Nephron (organoid): Measurements from ENCODE around the gene DDR1.

Experiments used
- H3K27ac Mint-ChIP-seq, 3 experiments: 2 replicates each; pipeline ENCODE4 v1.8.0; 2020; ENCODE audit warnings: mixed read lengths in 3 of 3, mild to moderate bottlenecking in 2 of 3, moderate library complexity in 1 of 3
- H3K27me3 Mint-ChIP-seq: 2 replicates; pipeline ENCODE4 v1.8.0; 2021; ENCODE audit warnings: low read depth, mild to moderate bottlenecking, moderate library complexity, mixed read lengths
- H3K36me3 Mint-ChIP-seq: 2 replicates; pipeline ENCODE4 v1.8.0; 2020; ENCODE audit warnings: low read depth, mixed read lengths
- H3K4me1 Mint-ChIP-seq: 2 replicates; pipeline ENCODE4 v1.8.0; 2020; ENCODE audit warnings: mixed read lengths
- H3K4me3 Mint-ChIP-seq, 3 experiments: 2 replicates each; pipeline ENCODE4 v1.8.0; 2020; ENCODE audit warnings: mild to moderate bottlenecking in 3 of 3, mixed read lengths in 3 of 3, moderate library complexity in 2 of 3
- H3K9me3 Mint-ChIP-seq: 2 replicates; pipeline ENCODE4 v1.8.0; 2020; ENCODE audit warnings: mixed read lengths
- TF ChIP-seq, protein P1 (sequence below), 3 experiments: fragments of 200-600 bp; sonication (generic); IDR thresholded peaks; one replicate each; pipeline ENCODE4 v1.5.0; 2021; ENCODE audit warnings: antibody characterized with exemption in 3 of 3; ENCODE audit not compliant: unreplicated experiment in 3 of 3

The DDR1 gene

GRCh38 chr6:30882759-30883684, 1.3 kb upstream of the DDR1 start:
- peaks cover 2% of the 10 kb centered on the region for H3K36me3 Mint-ChIP-seq
- TF ChIP-seq, protein P1, sequence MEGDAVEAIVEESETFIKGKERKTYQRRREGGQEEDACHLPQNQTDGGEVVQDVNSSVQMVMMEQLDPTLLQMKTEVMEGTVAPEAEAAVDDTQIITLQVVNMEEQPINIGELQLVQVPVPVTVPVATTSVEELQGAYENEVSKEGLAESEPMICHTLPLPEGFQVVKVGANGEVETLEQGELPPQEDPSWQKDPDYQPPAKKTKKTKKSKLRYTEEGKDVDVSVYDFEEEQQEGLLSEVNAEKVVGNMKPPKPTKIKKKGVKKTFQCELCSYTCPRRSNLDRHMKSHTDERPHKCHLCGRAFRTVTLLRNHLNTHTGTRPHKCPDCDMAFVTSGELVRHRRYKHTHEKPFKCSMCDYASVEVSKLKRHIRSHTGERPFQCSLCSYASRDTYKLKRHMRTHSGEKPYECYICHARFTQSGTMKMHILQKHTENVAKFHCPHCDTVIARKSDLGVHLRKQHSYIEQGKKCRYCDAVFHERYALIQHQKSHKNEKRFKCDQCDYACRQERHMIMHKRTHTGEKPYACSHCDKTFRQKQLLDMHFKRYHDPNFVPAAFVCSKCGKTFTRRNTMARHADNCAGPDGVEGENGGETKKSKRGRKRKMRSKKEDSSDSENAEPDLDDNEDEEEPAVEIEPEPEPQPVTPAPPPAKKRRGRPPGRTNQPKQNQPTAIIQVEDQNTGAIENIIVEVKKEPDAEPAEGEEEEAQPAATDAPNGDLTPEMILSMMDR (IDR thresholded peaks at IDR 0.05; ENCODE audit: unreplicated experiment in 3 of 3), result no peak
- no peaks in the 10 kb centered on the region for H3K27me3 Mint-ChIP-seq
- peaks cover 75% of the 10 kb centered on the region for H3K4me1 Mint-ChIP-seq
- H3K27ac Mint-ChIP-seq, result peak overlapping the region; percentile 98 to 99 (median 98)
- peak overlapping the region; percentile 84 to 90 (median 88) for H3K4me3 Mint-ChIP-seq
- no peaks in the 10 kb centered on the region for H3K9me3 Mint-ChIP-seq

- Mint-ChIP-seq H3K4me1 (peaks cover 72% of the 10 kb centered on the region), H3K36me3 (peaks cover 16% of the 10 kb centered on the region), H3K4me3 (peak overlapping the region; percentile 92 to 95 (median 95)), H3K27ac (peak overlapping the region; percentile 95 to 99 (median 97)), H3K9me3 (no peaks in the 10 kb centered on the region), H3K27me3 (no peaks in the 10 kb centered on the region)
- TF ChIP-seq, protein P1 (IDR thresholded peaks at IDR 0.05; ENCODE audit: unreplicated experiment in 3 of 3), result no peak
Measured at GRCh38 chr6:30884521-30885480, 482 bp downstream of the DDR1 start.

GRCh38 chr6:30885481-30885998, 1.2 kb downstream of the DDR1 start:
- Mint-ChIP-seq H3K27me3 (no peaks in the 10 kb centered on the region), H3K4me1 (peaks cover 72% of the 10 kb centered on the region), H3K9me3 (no peaks in the 10 kb centered on the region), H3K36me3 (peaks cover 23% of the 10 kb centered on the region), H3K4me3 (peak overlapping the region; percentile 92 to 95 (median 95)), H3K27ac (peak overlapping the region; percentile 95 to 99 (median 97))
- TF ChIP-seq, protein P1 (IDR thresholded peaks at IDR 0.05; ENCODE audit: unreplicated experiment in 3 of 3), result no peak

DNA sequence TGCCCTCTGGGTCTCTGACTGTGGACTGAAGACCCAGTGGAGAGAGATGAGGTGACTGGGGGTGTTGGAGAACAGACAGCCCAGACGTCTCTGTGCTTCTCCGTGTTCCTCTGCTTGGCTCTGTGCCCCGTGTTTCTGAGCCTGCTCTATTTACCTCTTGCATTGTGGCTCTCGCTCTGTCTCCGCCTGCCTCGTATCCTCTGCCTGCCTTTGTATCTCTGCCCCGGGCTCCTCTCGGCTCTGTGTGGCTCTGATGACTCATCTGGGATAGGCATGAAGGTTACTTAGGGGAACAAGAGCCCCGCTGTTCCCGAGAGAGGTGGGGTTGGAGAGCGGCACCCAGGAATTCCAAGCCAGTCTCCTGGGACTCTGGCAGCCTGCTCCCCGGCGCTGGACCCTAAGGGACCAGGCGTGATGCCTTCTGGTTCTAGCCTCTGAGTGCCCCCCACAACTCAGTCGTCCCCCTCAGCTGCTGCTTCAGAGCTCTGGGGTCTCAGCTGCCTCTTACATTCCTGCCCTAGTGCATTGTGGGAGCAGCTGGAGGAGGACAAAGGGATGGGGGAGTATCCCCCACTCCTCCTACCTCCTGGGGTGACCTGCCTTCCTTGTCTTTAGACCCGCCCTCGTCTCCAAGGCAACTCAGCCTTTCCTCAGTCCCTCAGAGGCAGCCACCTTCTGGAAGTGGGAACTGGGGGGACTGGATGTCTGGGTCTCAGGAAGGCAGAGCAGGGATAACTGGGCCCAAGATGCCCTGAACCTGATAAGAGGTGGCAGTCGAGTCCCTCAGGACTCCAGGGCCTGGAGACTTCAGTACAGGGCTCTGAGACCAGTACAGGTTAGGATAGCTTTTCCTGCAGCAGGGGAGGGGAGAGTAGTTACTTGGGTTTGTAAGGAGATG, 1.9 kb downstream of the DDR1 start:
- TF ChIP-seq, protein P1 (IDR thresholded peaks at IDR 0.05; ENCODE audit: unreplicated experiment in 3 of 3), result no peak
- no peaks in the 10 kb centered on the region for H3K9me3 Mint-ChIP-seq
- peak overlapping the region; percentile 92 to 95 (median 95) for H3K4me3 Mint-ChIP-seq

GRCh38 chr6:30886897-30887255, 2.6 kb downstream of the DDR1 start:
- Mint-ChIP-seq H3K4me3 (peak overlapping the region; percentile 92 to 95 (median 95)), H3K27me3 (no peaks in the 10 kb centered on the region), H3K4me1 (peaks cover 61% of the 10 kb centered on the region), H3K36me3 (peaks cover 29% of the 10 kb centered on the region), H3K27ac (peak overlapping the region; percentile 95 to 99 (median 97)), H3K9me3 (no peaks in the 10 kb centered on the region)
- TF ChIP-seq, protein P1 (IDR thresholded peaks at IDR 0.05; ENCODE audit: unreplicated experiment in 3 of 3), result no peak

More for the DNA sequence above, 1.9 kb downstream of the DDR1 start:
- Mint-ChIP-seq H3K36me3 (peaks cover 24% of the 10 kb centered on the region), H3K27me3 (no peaks in the 10 kb centered on the region), H3K27ac (peak overlapping the region; percentile 95 to 99 (median 97)), H3K4me1 (peaks cover 67% of the 10 kb centered on the region)
